ENCODE measurements around the gene PTDSS2. TPM values are rescaled to one million over a fixed set of nuclear protein-coding genes. Genes with fewer than 3 reads are reported as not detected.

Gene PTDSS2
- total and polyA plus RNA-seq, 2 donors from 2014 or later: 28.5 to 37.7 TPM

DNA sequence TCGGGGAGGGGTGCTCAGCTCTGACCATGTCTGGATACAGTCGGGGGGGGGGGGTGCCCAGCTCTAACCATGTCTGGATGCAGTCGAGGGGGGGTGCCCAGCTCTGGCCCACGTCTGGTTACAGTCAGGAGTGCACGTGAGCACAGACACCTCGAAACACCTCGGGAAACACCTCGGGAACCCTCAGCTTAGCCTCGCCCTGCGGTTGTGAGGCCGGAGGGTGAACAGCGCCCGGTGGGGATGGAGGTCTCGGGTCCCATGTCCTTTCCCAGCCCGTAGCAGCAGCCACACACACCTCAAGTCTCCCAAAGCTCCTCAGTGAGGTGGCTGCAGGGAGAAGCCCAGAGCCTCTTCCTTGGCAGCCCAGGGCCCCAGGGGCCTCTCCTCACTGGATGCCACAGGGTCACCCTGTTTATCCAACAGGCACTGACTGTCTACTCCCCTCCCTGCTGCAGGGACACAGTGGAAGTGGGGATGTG lies 37.4 kb upstream of the PTDSS2 start:
- H3K36me3 ChIP-seq (ENCODE audit: control insufficient read depth in 2 of 3, insufficient read depth in 3 of 3, low read length in 3 of 3): no peaks in the 10 kb centered on the region
- no peak overlapping the region for H3K9ac ChIP-seq (ENCODE audit: low read length in 3 of 3)
- H3K4me1 ChIP-seq (ENCODE audit: control insufficient read depth in 2 of 3, insufficient read depth in 2 of 3, low read depth in 1 of 3, low read length in 3 of 3): peaks cover 0 to 43% (median 15%) of the 10 kb centered on the region in 3 donors
- intact Hi-C loops (cut with DNase I): no loop called here
- no peak overlapping the region for H3K4me3 ChIP-seq (ENCODE audit: low read length in 3 of 3)
- no peak for FAIRE-seq
- DNase-seq: peak in 1 of 5 donors; percentile 71
- H3K27ac ChIP-seq (ENCODE audit: low read depth in 2 of 2, low read length in 2 of 2): no peak overlapping the region
- TF ChIP-seq, protein P1, sequence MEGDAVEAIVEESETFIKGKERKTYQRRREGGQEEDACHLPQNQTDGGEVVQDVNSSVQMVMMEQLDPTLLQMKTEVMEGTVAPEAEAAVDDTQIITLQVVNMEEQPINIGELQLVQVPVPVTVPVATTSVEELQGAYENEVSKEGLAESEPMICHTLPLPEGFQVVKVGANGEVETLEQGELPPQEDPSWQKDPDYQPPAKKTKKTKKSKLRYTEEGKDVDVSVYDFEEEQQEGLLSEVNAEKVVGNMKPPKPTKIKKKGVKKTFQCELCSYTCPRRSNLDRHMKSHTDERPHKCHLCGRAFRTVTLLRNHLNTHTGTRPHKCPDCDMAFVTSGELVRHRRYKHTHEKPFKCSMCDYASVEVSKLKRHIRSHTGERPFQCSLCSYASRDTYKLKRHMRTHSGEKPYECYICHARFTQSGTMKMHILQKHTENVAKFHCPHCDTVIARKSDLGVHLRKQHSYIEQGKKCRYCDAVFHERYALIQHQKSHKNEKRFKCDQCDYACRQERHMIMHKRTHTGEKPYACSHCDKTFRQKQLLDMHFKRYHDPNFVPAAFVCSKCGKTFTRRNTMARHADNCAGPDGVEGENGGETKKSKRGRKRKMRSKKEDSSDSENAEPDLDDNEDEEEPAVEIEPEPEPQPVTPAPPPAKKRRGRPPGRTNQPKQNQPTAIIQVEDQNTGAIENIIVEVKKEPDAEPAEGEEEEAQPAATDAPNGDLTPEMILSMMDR (IDR thresholded peaks at IDR 0.05; ENCODE audit: borderline replicate concordance, extremely low read depth, insufficient read depth): no peak
- no peaks in the 10 kb centered on the region for H3K27me3 ChIP-seq (ENCODE audit: control insufficient read depth, insufficient read depth, low read length)
- H3K9me3 ChIP-seq (ENCODE audit: control insufficient read depth in 2 of 3, insufficient read depth in 1 of 3, low read length in 3 of 3): no peaks in the 10 kb centered on the region

DNA sequence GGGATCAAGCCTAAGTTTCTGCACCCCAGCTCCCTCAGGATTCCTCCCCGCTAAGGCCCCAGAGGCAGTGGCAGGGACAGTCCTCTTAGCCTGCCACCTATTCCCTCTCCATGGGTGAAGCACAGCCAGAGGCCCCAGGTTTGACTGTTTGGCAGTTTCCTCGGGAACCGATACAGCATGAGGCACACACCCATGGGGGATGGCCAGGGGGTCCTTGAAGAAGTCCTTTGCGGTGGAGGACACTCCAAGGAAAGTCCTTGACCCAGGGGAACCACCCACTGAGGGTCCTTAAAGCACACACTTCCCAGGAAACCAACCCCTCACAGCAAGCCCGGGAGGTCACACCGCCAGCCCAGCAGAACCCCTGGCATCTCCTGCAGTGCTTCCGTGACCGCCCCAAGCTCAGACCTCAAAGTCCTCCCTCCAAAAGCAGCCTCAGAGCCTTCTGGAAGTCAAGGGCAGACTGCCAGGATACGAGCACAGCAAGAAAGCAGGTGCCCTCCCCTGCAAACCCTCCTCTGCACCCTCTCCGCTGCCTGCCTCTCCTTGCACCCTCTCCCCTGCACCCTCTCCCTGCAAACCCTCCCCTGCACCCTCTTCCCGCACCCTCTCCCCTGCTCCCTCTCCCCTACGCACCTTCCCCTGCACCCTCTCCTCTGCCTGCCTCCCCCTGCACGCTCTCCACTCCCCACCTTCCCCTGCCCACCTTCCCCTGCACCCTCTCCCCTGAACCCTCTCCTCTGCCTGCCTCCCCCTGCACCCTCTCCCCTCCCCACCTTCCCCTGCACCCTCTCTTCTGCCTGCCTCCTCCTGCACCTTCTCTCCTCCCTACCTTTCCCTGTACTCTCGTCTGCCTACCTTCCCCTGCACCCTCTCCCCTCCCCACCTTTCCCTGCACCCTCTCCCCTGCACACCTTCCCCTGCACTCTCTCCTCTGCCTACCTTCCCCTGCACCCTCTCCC lies 36.7 kb upstream of the PTDSS2 start:
- H3K4me3 ChIP-seq (ENCODE audit: low read length in 3 of 3): no peak overlapping the region
- H3K27ac ChIP-seq (ENCODE audit: low read depth in 2 of 2, low read length in 2 of 2): no peak overlapping the region
- FAIRE-seq: no peak
- H3K4me1 ChIP-seq (ENCODE audit: control insufficient read depth in 2 of 3, insufficient read depth in 2 of 3, low read depth in 1 of 3, low read length in 3 of 3): peaks cover 0 to 40% (median 15%) of the 10 kb centered on the region in 3 donors
- peak in 1 of 5 donors; percentile 59 for DNase-seq
- intact Hi-C loops (cut with DNase I): no loop called here
- TF ChIP-seq, protein P1 (IDR thresholded peaks at IDR 0.05; ENCODE audit: borderline replicate concordance, extremely low read depth, insufficient read depth): no peak
- no peaks in the 10 kb centered on the region for H3K9me3 ChIP-seq (ENCODE audit: control insufficient read depth in 2 of 3, insufficient read depth in 1 of 3, low read length in 3 of 3)
- H3K27me3 ChIP-seq (ENCODE audit: control insufficient read depth, insufficient read depth, low read length): no peaks in the 10 kb centered on the region
- H3K36me3 ChIP-seq (ENCODE audit: control insufficient read depth in 2 of 3, insufficient read depth in 3 of 3, low read length in 3 of 3): no peaks in the 10 kb centered on the region
- no peak overlapping the region for H3K9ac ChIP-seq (ENCODE audit: low read length in 3 of 3)

DNA sequence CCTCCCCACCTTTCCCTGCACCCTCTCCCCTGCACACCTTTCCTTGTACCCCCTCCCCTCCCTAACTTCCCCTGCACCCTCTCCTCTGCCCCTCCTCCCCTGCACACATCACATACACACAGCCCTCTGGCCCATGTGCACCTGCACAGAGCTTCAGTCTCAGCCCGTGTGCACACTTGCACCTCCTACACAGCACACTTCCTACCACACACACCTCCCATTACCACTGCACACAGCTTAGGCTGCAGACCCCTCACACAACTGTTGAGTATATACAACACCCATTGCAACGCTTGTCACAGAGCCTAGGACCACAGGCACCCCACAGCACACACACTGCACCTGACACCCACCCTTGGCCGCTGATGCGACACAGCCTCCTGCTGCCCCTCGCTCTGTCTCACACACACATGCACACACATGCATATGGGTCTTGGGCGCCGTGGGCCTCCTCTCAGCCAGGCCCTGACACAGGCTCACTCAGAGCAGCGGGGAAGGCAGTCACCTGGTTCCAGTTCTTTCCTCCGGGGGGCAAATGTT lies 35.7 kb upstream of the PTDSS2 start:
- Histone ChIP-seq H3K27me3 (ENCODE audit: control insufficient read depth, insufficient read depth, low read length) (no peaks in the 10 kb centered on the region), H3K9me3 (ENCODE audit: control insufficient read depth in 2 of 3, insufficient read depth in 1 of 3, low read length in 3 of 3) (no peaks in the 10 kb centered on the region), H3K27ac (ENCODE audit: low read depth in 2 of 2, low read length in 2 of 2) (no peak overlapping the region), H3K9ac (ENCODE audit: low read length in 3 of 3) (no peak overlapping the region), H3K4me3 (ENCODE audit: low read length in 3 of 3) (peak overlapping the region in 2 of 3 donors; percentile 49 to 57), H3K4me1 (ENCODE audit: control insufficient read depth in 2 of 3, insufficient read depth in 2 of 3, low read depth in 1 of 3, low read length in 3 of 3) (peaks cover 0 to 34% (median 9%) of the 10 kb centered on the region in 3 donors), H3K36me3 (ENCODE audit: control insufficient read depth in 2 of 3, insufficient read depth in 3 of 3, low read length in 3 of 3) (no peaks in the 10 kb centered on the region)
- DNase-seq (no peak), FAIRE-seq (no peak)
- intact Hi-C loops (cut with DNase I): no loop called here
- TF ChIP-seq, protein P1 (IDR thresholded peaks at IDR 0.05; ENCODE audit: borderline replicate concordance, extremely low read depth, insufficient read depth): no peak
